ENCODE measurements around the gene ST8SIA2. TPM values are rescaled to one million over a fixed set of nuclear protein-coding genes. Genes with fewer than 3 reads are reported as not detected.

The ST8SIA2 gene
- total and polyA plus RNA-seq, 12 donors, result 0.07 to 0.83 (median 0.34) TPM; not detected in 5

DNA sequence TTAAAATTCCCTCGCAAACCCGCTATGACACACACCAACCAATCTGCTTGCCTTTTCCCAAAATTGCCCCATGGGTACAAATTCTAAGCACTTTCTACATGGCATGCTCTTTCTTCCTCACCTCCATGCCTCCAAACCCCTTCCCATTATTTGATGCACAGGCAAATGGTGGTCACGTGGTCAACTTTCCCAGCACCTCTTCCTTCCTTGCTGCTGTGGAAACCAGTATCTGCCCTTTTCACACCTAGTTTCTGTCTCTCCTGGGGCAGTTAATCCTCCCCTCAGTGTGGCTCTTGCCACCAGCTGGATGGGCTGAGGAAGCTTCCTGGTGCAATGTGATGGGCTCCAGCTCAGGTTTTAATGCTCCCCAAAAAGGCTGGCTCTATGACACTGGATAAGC lies 38.4 kb upstream of the ST8SIA2 start:
- 83 to 92% (median 91%) methylated on average over 3 of the region's 3 CpGs for WGBS, 4 donors
- Histone ChIP-seq H3K4me1 (replicated peaks in 1 of 2) (no peaks in the 10 kb centered on the region), H3K27me3 (no peaks in the 10 kb centered on the region), H3K4me3 (no peak overlapping the region), H3K36me3 (replicated peaks in 1 of 2) (no peaks in the 10 kb centered on the region), H3K9me3 (replicated peaks in 1 of 3) (no peaks in the 10 kb centered on the region), H3K27ac (no peak overlapping the region)
- no peak for DNase-seq
- intact Hi-C loops (cut with DNase I), result no loop called here
- no peak for TF ChIP-seq POLR2A (IDR thresholded peaks at IDR 0.05)
- TF ChIP-seq, protein P1, sequence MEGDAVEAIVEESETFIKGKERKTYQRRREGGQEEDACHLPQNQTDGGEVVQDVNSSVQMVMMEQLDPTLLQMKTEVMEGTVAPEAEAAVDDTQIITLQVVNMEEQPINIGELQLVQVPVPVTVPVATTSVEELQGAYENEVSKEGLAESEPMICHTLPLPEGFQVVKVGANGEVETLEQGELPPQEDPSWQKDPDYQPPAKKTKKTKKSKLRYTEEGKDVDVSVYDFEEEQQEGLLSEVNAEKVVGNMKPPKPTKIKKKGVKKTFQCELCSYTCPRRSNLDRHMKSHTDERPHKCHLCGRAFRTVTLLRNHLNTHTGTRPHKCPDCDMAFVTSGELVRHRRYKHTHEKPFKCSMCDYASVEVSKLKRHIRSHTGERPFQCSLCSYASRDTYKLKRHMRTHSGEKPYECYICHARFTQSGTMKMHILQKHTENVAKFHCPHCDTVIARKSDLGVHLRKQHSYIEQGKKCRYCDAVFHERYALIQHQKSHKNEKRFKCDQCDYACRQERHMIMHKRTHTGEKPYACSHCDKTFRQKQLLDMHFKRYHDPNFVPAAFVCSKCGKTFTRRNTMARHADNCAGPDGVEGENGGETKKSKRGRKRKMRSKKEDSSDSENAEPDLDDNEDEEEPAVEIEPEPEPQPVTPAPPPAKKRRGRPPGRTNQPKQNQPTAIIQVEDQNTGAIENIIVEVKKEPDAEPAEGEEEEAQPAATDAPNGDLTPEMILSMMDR (IDR thresholded peaks at IDR 0.05), result no peak

DNA sequence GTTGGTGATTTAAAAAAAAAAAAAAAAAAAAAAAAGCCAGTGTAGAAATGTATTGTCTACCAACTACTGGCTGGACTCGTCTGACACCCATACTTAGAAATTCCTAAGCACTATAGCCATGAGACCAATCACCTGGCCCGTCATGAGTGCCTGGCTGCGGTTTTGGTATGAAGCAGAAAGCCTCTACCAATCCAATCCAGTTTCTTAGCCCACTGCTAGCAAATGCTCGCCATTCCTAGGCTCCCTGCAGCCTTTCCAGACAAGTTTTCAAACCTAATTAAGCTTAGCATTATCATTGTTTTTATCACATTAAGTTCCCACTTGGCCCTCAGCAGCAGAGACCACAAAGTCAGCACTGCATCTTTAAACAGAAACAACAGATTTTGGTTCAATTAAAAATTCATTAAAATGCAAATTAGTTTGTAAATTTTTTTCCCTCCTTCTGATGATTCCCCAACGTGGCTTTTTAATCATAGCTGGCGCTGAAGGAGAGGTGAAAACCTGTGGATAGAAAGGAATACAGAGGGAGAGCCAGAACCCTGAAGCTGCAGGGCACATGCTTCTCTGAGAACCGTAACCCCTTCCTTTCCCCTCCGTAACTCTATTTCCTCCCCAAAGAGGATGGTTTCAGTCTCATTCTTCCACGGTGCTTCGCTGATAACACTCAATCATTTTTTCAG lies 32.2 kb upstream of the ST8SIA2 start:
- Histone ChIP-seq H3K9me3 (replicated peaks in 1 of 3) (no peaks in the 10 kb centered on the region), H3K4me3 (no peak overlapping the region), H3K36me3 (replicated peaks in 1 of 2) (no peaks in the 10 kb centered on the region), H3K27me3 (peaks cover 4% of the 10 kb centered on the region), H3K4me1 (replicated peaks in 1 of 2) (no peaks in the 10 kb centered on the region), H3K27ac (no peak overlapping the region)
- intact Hi-C loops (cut with DNase I), result no loop called here
- DNase-seq, result no peak
- WGBS, 4 donors, result 66 to 76% (median 71%) methylated on average over 10 of the region's 10 CpGs
- TF ChIP-seq, protein P1 (IDR thresholded peaks at IDR 0.05), result no peak
- no peak for TF ChIP-seq POLR2A (IDR thresholded peaks at IDR 0.05)

DNA sequence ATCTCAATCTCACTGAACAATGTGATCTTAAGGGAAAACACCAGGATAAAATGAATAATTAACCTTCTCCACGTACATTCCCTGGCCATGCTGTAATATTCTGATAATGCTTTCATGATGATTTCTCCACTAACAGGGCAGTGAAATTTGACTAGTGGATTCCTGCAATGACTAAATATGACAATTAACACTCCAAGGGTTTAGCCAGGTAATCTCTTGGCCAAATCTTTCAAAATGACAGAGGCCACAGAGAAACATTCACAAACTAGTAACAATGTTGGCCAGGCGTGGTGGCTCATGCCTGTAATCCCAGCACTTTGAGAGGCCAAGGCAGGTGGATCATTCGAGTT lies 31.7 kb upstream of the ST8SIA2 start:
- no peak for DNase-seq
- WGBS, 4 donors, result 60 to 77% (median 66%) methylated on average over 3 of the region's 3 CpGs
- Histone ChIP-seq H3K4me1 (replicated peaks in 1 of 2) (no peaks in the 10 kb centered on the region), H3K9me3 (replicated peaks in 1 of 3) (no peaks in the 10 kb centered on the region), H3K4me3 (no peak overlapping the region), H3K36me3 (replicated peaks in 1 of 2) (no peaks in the 10 kb centered on the region), H3K27me3 (peaks cover 4% of the 10 kb centered on the region), H3K27ac (no peak overlapping the region)
- intact Hi-C loops (cut with DNase I), result no loop called here
- TF ChIP-seq, protein P1 (IDR thresholded peaks at IDR 0.05), result no peak
- no peak for TF ChIP-seq POLR2A (IDR thresholded peaks at IDR 0.05)

DNA sequence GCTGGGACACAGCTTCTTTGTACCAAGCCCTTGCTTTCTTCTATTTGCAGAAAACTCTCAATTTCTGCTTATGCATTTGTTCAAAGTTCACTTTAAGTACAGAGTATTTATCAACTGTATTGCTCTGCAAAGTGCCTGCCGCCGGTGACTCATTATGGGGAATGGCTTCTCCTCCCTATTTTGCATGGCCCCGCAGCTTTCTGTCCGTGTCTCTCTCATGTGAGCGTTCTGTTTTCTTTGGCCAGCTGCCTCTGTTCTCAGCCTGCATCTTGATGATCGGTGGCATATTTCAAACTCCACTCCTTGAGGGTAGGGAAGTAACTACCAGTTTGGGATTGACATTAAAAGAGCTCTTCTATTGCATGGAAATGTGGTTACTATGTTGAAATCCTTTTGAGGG lies 28.6 kb upstream of the ST8SIA2 start:
- Histone ChIP-seq H3K4me1 (replicated peaks in 1 of 2) (no peaks in the 10 kb centered on the region), H3K27ac (no peak overlapping the region), H3K27me3 (peaks cover 4% of the 10 kb centered on the region), H3K4me3 (no peak overlapping the region), H3K36me3 (replicated peaks in 1 of 2) (no peaks in the 10 kb centered on the region), H3K9me3 (replicated peaks in 1 of 3) (no peaks in the 10 kb centered on the region)
- 18 to 32% (median 27%) methylated on average over 6 of the region's 6 CpGs for WGBS, 4 donors
- peak in 4 of 7 donors; percentile 17 to 48 (median 27) for DNase-seq
- no peak for TF ChIP-seq POLR2A (IDR thresholded peaks at IDR 0.05)
- TF ChIP-seq, protein P1 (IDR thresholded peaks at IDR 0.05), result no peak
- intact Hi-C loops (cut with DNase I), result no loop called here

Data from adrenal gland (tissue), 12 donors.